ENCODE results near the gene MYMX.
A peak's percentile ranks its signal among the peaks of the same experiment; 100 is the strongest.

MYMX gene

DNA sequence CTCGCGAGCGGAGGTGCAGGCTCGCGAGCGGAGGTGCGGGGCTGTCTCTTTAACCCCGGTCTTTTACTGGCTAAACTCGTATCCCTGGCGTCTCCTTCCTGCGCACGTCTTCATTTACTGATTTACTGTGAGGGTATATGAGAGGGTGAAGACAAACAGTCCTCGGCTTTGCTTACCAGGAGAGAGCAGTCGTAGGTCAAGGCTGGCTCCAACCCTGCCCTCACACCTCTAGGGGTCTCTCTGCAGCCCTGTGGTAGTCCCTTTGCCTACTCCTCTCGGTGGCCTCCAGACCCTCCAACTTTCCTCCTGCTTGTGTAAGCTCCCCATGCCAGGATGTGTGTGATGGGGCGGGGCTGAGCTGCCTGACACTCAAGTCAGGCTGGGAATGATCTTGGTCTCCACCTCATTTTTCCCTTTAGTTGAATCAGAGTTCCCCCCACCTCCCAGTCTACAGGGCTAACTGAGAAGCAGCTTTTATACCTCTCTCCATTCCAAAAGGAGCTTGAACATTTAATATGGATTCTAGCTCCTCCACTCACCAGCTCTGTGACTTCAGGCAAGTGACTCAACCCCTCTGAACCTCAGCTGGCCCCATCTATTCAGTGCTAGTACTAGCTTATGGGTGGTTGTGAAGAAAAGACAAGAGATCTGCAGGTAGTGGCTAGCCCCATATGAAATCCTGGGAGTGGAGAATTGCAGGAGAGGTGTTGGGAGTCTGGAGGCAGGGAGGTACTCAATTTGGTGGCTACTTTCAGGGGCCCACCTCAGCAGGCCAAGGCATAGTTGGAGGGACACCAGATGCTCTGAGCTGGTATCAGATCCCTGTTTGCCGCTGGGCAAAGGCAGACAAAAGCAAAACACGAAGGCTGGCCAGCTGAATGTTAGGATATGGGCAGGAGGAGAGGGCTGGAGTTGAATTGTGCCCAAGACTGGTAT is 7.6 kb downstream of the MYMX start:
- Histone ChIP-seq H4K20me1 (ENCODE audit: insufficient read depth, low read length) (peaks cover 27% of the 10 kb centered on the region), H3K36me3 (ENCODE audit: insufficient read depth, low read length) (peaks cover 16% of the 10 kb centered on the region), H3K4me2 (ENCODE audit: insufficient read depth, low read length) (peak overlapping the region; percentile 87), H3K27me3 (ENCODE audit: insufficient read depth, low read length, poor library complexity) (peaks cover 2% of the 10 kb centered on the region), H3K27ac (ENCODE audit: low read length) (peak overlapping the region; percentile 40), H3K9me3 (ENCODE audit: insufficient read depth, low read length, severe bottlenecking) (no peaks in the 10 kb centered on the region), H3K4me1 (ENCODE audit: insufficient read depth, low read length) (peaks cover 47% of the 10 kb centered on the region), H3K79me2 (ENCODE audit: insufficient read depth, low read length) (peaks cover 23% of the 10 kb centered on the region), H3K9ac (ENCODE audit: low read depth, low read length) (peak overlapping the region; percentile 69), H3K4me3 (ENCODE audit: low read depth in 1 of 2, low read length in 2 of 2) (peak overlapping the region; percentile 15 to 68; a peak in 3 of 4 replicates), H2AFZ (ENCODE audit: low read depth, low read length) (peak overlapping the region; percentile 79)
- peak; percentile 15 for ATAC-seq (ENCODE audit: insufficient read depth, low read depth)
- peak; percentile 36 for DNase-seq
- peak; percentile 5 for TF ChIP-seq CTCF (IDR thresholded peaks at IDR 0.05; ENCODE audit: borderline replicate concordance, extremely low read depth, low read length, poor library complexity, severe bottlenecking)
- TF ChIP-seq EZH2 (IDR thresholded peaks at IDR 0.05; ENCODE audit: borderline replicate concordance, low read depth, low read length, severe bottlenecking): no peak

DNA sequence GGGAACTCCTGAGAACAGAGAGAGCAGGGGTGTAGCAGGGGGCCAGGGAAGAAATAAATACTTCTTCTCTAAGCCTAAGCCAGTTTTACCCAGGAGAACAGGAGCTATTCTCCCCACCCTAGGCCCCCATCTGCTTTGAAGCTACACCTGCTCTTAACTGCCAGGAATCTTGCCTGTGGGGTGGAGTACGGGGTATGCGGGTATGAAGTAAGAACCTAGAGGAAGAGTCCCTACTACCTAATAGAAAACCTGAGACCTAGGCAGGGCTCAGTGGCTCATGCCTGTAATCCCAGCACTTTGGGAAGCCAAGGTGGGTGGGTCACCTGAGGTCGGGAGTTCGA is 8.2 kb downstream of the MYMX start:
- Histone ChIP-seq H3K4me3 (ENCODE audit: low read depth in 1 of 2, low read length in 2 of 2) (peak overlapping the region in 1 of 2 experiments; percentile 68; a peak in 2 of 4 replicates), H3K4me1 (ENCODE audit: insufficient read depth, low read length) (peaks cover 45% of the 10 kb centered on the region), H3K4me2 (ENCODE audit: insufficient read depth, low read length) (peak overlapping the region; percentile 87)

DNA sequence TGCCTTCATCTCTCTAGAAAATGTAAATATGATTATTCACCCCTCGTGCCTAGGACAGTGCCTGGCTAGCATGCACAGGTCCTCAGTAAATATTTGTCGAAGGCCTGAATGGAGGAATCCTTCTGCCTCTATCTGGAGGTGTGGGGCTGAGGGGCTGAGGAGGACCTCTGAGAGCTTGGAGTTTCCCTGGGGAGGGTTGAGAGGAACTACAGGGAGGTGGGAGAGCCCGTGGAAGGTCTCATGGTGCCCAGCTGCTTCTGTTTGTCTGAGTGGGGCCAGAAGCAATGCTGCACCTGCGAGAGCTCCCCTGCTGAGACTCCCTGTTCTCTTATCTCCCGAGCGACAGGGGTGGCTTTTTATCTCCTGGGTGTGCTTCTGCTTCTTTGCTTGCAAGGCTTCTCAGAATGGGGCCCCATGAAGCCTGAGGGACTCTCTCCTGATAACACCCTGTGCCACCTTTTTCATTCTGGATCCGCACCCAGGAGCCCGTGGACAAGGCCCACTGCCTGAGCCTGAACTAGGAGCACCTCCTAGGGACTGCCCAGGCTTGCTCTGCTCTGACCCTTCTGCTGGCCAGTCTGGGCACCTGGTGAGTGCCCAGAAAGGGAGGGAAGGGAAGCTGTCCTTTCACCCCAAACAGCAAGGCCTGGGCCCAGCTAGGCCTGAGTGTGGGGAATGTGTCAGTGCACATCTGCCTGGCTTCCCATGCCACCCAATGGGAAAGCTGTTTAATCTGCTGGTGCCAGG is 9.0 kb downstream of the MYMX start:
- no peak overlapping the region for H2AFZ ChIP-seq (ENCODE audit: low read depth, low read length)
- peaks cover 30% of the 10 kb centered on the region for H3K36me3 ChIP-seq (ENCODE audit: insufficient read depth, low read length)
- H3K9ac ChIP-seq (ENCODE audit: low read depth, low read length): peak overlapping the region; percentile 35
- DNase-seq (peak; percentile 54), ATAC-seq (ENCODE audit: insufficient read depth, low read depth) (peak; percentile 10; the same call in 1 of the 3 replicates)
- peaks cover 45% of the 10 kb centered on the region for H3K4me1 ChIP-seq (ENCODE audit: insufficient read depth, low read length)
- peaks cover 27% of the 10 kb centered on the region for H4K20me1 ChIP-seq (ENCODE audit: insufficient read depth, low read length)
- no peak for TF ChIP-seq EZH2 (IDR thresholded peaks at IDR 0.05; ENCODE audit: borderline replicate concordance, low read depth, low read length, severe bottlenecking)
- no peak for TF ChIP-seq CTCF (IDR thresholded peaks at IDR 0.05; ENCODE audit: borderline replicate concordance, extremely low read depth, low read length, poor library complexity, severe bottlenecking)
- no peak overlapping the region for H3K27ac ChIP-seq (ENCODE audit: low read length)
- H3K4me2 ChIP-seq (ENCODE audit: insufficient read depth, low read length): peak overlapping the region; percentile 39; the same call in 1 of the 2 replicates
- no peaks in the 10 kb centered on the region for H3K9me3 ChIP-seq (ENCODE audit: insufficient read depth, low read length, severe bottlenecking)
- H3K79me2 ChIP-seq (ENCODE audit: insufficient read depth, low read length): peaks cover 23% of the 10 kb centered on the region
- H3K27me3 ChIP-seq (ENCODE audit: insufficient read depth, low read length, poor library complexity): no peaks in the 10 kb centered on the region
- H3K4me3 ChIP-seq (ENCODE audit: low read depth in 1 of 2, low read length in 2 of 2): no peak overlapping the region

More for the DNA sequence above, 8.2 kb downstream of the MYMX start:
- peaks cover 27% of the 10 kb centered on the region for H4K20me1 ChIP-seq (ENCODE audit: insufficient read depth, low read length)
- no peak overlapping the region for H2AFZ ChIP-seq (ENCODE audit: low read depth, low read length)
- H3K9ac ChIP-seq (ENCODE audit: low read depth, low read length): peak overlapping the region; percentile 69; the same call in 1 of the 2 replicates
- H3K36me3 ChIP-seq (ENCODE audit: insufficient read depth, low read length): peaks cover 22% of the 10 kb centered on the region
- no peak for DNase-seq
- no peaks in the 10 kb centered on the region for H3K9me3 ChIP-seq (ENCODE audit: insufficient read depth, low read length, severe bottlenecking)
- no peaks in the 10 kb centered on the region for H3K27me3 ChIP-seq (ENCODE audit: insufficient read depth, low read length, poor library complexity)
- TF ChIP-seq EZH2 (IDR thresholded peaks at IDR 0.05; ENCODE audit: borderline replicate concordance, low read depth, low read length, severe bottlenecking): no peak
- TF ChIP-seq CTCF (IDR thresholded peaks at IDR 0.05; ENCODE audit: borderline replicate concordance, extremely low read depth, low read length, poor library complexity, severe bottlenecking): no peak
- peaks cover 23% of the 10 kb centered on the region for H3K79me2 ChIP-seq (ENCODE audit: insufficient read depth, low read length)
- ATAC-seq (ENCODE audit: insufficient read depth, low read depth): no peak
- H3K27ac ChIP-seq (ENCODE audit: low read length): no peak overlapping the region

Measured in DND-41 (cell line).